ENCODE data around the gene PCBP1. TPM values are rescaled to one million over a fixed set of nuclear protein-coding genes. Genes with fewer than 3 reads are reported as not detected.
"Not testable (repeated sequence)": the region's sequence is repeated elsewhere in the genome, so short reads cannot be mapped to it uniquely, and the experiment has no call there.

The PCBP1 gene
- total RNA-seq, 1 donor from 2014 or later = 308 TPM

- intact Hi-C loops (cut with DNase I) = no loop called here
- Histone ChIP-seq H3K27ac (no peak overlapping the region), H3K9me3 (no peaks in the 10 kb centered on the region), H3K36me3 (no peaks in the 10 kb centered on the region), H3K4me3 (no peak overlapping the region), H3K27me3 (ENCODE audit: low read depth) (no peaks in the 10 kb centered on the region), H3K4me1 (peaks cover 56% of the 10 kb centered on the region)
- ATAC-seq (no peak), DNase-seq (no peak)
- no peak for TF ChIP-seq CTCF (IDR thresholded peaks at IDR 0.05)
Measured at GRCh38 chr2:70128005-70128404, 40.7 kb downstream of the PCBP1 start.

DNA sequence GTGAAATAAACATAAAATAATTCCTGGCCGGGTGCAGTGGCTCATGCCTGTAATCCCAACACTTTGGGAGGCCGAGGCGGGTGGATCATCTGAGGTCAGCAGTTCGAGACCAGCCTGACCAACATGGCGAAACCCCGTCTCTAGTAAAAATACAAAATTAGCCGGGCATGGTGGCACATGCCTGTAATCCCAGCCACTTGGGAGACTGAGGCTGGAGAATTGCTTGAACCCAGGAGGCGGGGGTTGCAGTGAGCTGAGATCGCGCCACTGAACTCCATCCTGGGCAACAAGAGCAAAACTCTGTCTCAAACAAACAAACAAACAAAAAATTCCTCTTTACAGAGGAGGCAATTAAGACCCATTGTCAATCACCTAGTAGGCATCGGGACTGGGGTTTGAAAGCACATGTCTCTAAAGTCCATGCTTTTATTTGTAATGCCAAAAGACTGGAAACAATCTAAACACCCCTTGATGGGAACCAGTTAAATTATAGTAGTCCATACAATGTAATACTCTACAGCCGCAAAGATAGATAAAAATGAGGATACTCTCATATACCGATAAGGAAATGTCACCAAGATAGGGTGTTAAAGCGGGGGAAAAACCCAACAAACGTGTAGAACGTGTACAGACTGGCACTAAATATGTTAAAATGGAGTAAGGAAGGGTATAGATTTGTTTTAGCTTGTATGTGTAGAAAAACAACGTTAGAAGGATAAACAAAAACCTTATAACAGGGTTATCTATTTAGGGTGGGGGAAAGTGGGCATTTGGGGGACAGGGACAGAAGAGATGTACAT lies 44.3 kb downstream of the PCBP1 start:
- peak overlapping the region; percentile 91 for H3K27ac ChIP-seq
- H3K4me1 ChIP-seq = peaks cover 67% of the 10 kb centered on the region
- H3K36me3 ChIP-seq; H3K9me3 ChIP-seq; intact Hi-C loops (cut with DNase I); H3K27me3 ChIP-seq (ENCODE audit: low read depth); ATAC-seq: not testable (repeated sequence)
- DNase-seq = peak; percentile 12
- H3K4me3 ChIP-seq = peak overlapping the region; percentile 50

- Histone ChIP-seq H3K27me3 (ENCODE audit: low read depth) (no peaks in the 10 kb centered on the region), H3K4me3 (peak overlapping the region; percentile 50), H3K9me3 (no peaks in the 10 kb centered on the region), H3K4me1 (peaks cover 67% of the 10 kb centered on the region), H3K27ac (peak overlapping the region; percentile 91), H3K36me3 (no peaks in the 10 kb centered on the region)
- peak; percentile 83 to 91 for ATAC-seq
- intact Hi-C loops (cut with DNase I) = no loop called here
- no peak for TF ChIP-seq CTCF (IDR thresholded peaks at IDR 0.05)
- DNase-seq = peak; percentile 48
Measured at GRCh38 chr2:70132244-70133126, 45.2 kb downstream of the PCBP1 start.

DNA sequence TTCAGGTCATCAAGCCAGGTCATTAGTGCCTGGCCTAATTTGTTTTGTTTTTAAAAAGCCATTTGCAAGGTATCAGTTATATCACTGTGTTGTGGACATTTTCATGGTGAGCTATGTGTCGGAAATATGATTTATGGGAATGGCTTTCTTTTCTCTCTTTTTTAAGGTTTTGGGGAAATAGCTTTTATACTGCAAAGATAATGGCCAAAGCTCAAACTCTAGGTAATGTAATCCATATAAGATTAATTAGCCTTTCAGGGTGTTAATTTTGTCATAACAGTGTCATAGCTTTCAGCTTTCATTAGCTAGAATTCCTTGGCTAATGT lies 45.8 kb downstream of the PCBP1 start:
- TF ChIP-seq CTCF (IDR thresholded peaks at IDR 0.05) = no peak
- H3K27me3 ChIP-seq (ENCODE audit: low read depth) = no peaks in the 10 kb centered on the region
- H3K36me3 ChIP-seq = no peaks in the 10 kb centered on the region
- no peaks in the 10 kb centered on the region for H3K9me3 ChIP-seq
- peak overlapping the region; percentile 91 for H3K27ac ChIP-seq
- ATAC-seq (no peak), DNase-seq (no peak)
- intact Hi-C loops (cut with DNase I) = no loop called here
- peaks cover 62% of the 10 kb centered on the region for H3K4me1 ChIP-seq
- H3K4me3 ChIP-seq = peak overlapping the region; percentile 50

- intact Hi-C loops (cut with DNase I) = no loop called here
- DNase-seq (peak; percentile 9), ATAC-seq (no peak)
- Histone ChIP-seq H3K4me3 (no peak overlapping the region), H3K9me3 (no peaks in the 10 kb centered on the region), H3K27ac (peak overlapping the region; percentile 91), H3K4me1 (peaks cover 60% of the 10 kb centered on the region), H3K27me3 (ENCODE audit: low read depth) (no peaks in the 10 kb centered on the region), H3K36me3 (no peaks in the 10 kb centered on the region)
- no peak for TF ChIP-seq CTCF (IDR thresholded peaks at IDR 0.05)
Measured at GRCh38 chr2:70133491-70134322, 46.4 kb downstream of the PCBP1 start.

GRCh38 chr2:70134323-70134983 lies 47.2 kb downstream of the PCBP1 start:
- peak; percentile 21 for DNase-seq

More at GRCh38 chr2:70134323-70134983, 47.2 kb downstream of the PCBP1 start:
- H3K9me3 ChIP-seq; H3K27me3 ChIP-seq (ENCODE audit: low read depth); H3K4me3 ChIP-seq; intact Hi-C loops (cut with DNase I); ATAC-seq; H3K36me3 ChIP-seq: not testable (repeated sequence)
- H3K27ac ChIP-seq = peak overlapping the region; percentile 91
- H3K4me1 ChIP-seq = peaks cover 60% of the 10 kb centered on the region
